K562 (cell line): ENCODE results near the gene LRRC58. TPM values are rescaled to one million over a fixed set of nuclear protein-coding genes. Genes with fewer than 3 reads are reported as not detected.

Experiments
- FOXK1 ChIP-seq: sonication (generic); formaldehyde crosslinking; IDR thresholded peaks from 2 replicates; pipeline ENCODE4 v1.8.0; 2022; ENCODE audit warnings: missing genetic modification reagents, mild to moderate bottlenecking, borderline replicate concordance
- RBM25 ChIP-seq: fragments of 200-400 bp; formaldehyde crosslinking; IDR thresholded peaks from 2 replicates; pipeline ENCODE4 v1.6.1; 2018; ENCODE audit warnings: low read length, low read depth, moderate library complexity; ENCODE audit not compliant: severe bottlenecking
- REST ChIP-seq, 2 experiments: fragments of 450-650 bp; formaldehyde crosslinking in 1 of 2; IDR thresholded peaks; 2 replicates each; pipeline versions ENCODE4 v1.4.0 to v1.6.1; 2014 to 2020; ENCODE audit warnings: mild to moderate bottlenecking in 2 of 2, borderline replicate concordance in 1 of 2, low read depth in 1 of 2
- polyA plus RNA-seq, 8 experiments: library from polyadenylated mRNA; depleted of rRNA in 4 of 8; stranded (reverse) in 5 of 8; unstranded in 3 of 8; fragments of >200 nt; fragmentation: Nextera tagmentation in 2 of 8; fragmentation: Illumina TruSeq in 1 of 8; extraction: Ambion mirVana in 2 of 8; extraction: Trizol in 1 of 8; gene quantifications; 2 replicates each; pipeline versions ENCODE4 v1.2.1 to v1.2.3, GENCODE V29; 2011 to 2014; ENCODE audit warnings: inconsistent platforms in 1 of 8, missing spikeins in 1 of 8
- total RNA-seq, 7 experiments: library from RNA; depleted of rRNA in 6 of 7; stranded (reverse); fragments of >200 nt in 6 of 7; fragmentation: Illumina TruSeq in 2 of 7; extraction: Trizol in 2 of 7; gene quantifications; 2 replicates each; pipeline versions ENCODE4 v1.2.1 to v1.2.3, GENCODE V29; 2011 to 2021; ENCODE audit warnings: low replicate concordance in 1 of 7

Gene LRRC58
- total and polyA plus RNA-seq, 9 of the 15 experiments (the other 6 are each of a cell fraction or from before 2014, with no cell fraction given): 5.6 to 26.6 (median 14.8) TPM

GRCh38 chr3:120349855-120350125 is 636 bp upstream of the LRRC58 start (continued):
- TF ChIP-seq REST (IDR thresholded peaks at IDR 0.05; ENCODE audit: borderline replicate concordance) (no peak), REST (CRISPR knock-in tag; IDR thresholded peaks at IDR 0.05; ENCODE audit: low read depth) (no peak), RBM25 (no peak), FOXK1 (CRISPR knock-in tag) (no peak)
